Right kidney (tissue), 1 donor: ENCODE data around the gene LGALS7B.
A peak's percentile ranks its signal among the peaks of the same experiment; 100 is the strongest.
"Not testable (repeated sequence)": the region's sequence is repeated elsewhere in the genome, so short reads cannot be mapped to it uniquely, and the experiment has no call there.

Experiments used
- DNase-seq: peaks from one replicate; pipeline ENCODE4 v3.0.0-alpha.2; 2016

LGALS7B gene

GRCh38 chr19:38769635-38770211 is 19.3 kb upstream of the LGALS7B start:
- peak; percentile 83 for DNase-seq

- DNase-seq, result not testable (repeated sequence)
Measured at GRCh38 chr19:38770228-38770948, 18.6 kb upstream of the LGALS7B start.

GRCh38 chr19:38770949-38771275 is 18.1 kb upstream of the LGALS7B start:
- DNase-seq, result not testable (repeated sequence)

GRCh38 chr19:38771569-38771968 is 17.4 kb upstream of the LGALS7B start:
- not testable (repeated sequence) for DNase-seq

- DNase-seq, result no peak
Measured at GRCh38 chr19:38773469-38774177, 15.4 kb upstream of the LGALS7B start, which contains the start of gene LGALS7. Gene LGALS7, minus strand, starts transcription at chr19:38773517. Its CDS starts 25 bp downstream, at chr19:38773492.

- DNase-seq, result no peak
Measured at GRCh38 chr19:38774181-38774950, 14.6 kb upstream of the LGALS7B start.

- DNase-seq, result no peak
Measured at GRCh38 chr19:38778733-38779132, 10.3 kb upstream of the LGALS7B start.

- DNase-seq, result no peak
Measured at GRCh38 chr19:38780443-38780842, 8.6 kb upstream of the LGALS7B start.

GRCh38 chr19:38781058-38781457 is 7.9 kb upstream of the LGALS7B start:
- no peak for DNase-seq

GRCh38 chr19:38782212-38782611 is 6.8 kb upstream of the LGALS7B start:
- not testable (repeated sequence) for DNase-seq

GRCh38 chr19:38784224-38784623 is 4.8 kb upstream of the LGALS7B start:
- no peak for DNase-seq

GRCh38 chr19:38785187-38785699 is 3.8 kb upstream of the LGALS7B start:
- DNase-seq, result no peak

- DNase-seq, result not testable (repeated sequence)
Measured at GRCh38 chr19:38786061-38786460, 2.9 kb upstream of the LGALS7B start.

GRCh38 chr19:38786572-38787265 is 2.3 kb upstream of the LGALS7B start:
- DNase-seq, result no peak

- not testable (repeated sequence) for DNase-seq
Measured at GRCh38 chr19:38790507-38791403, 1.8 kb downstream of the LGALS7B start.

GRCh38 chr19:38791451-38792064 is 2.6 kb downstream of the LGALS7B start:
- not testable (repeated sequence) for DNase-seq

GRCh38 chr19:38792250-38793111 is 3.5 kb downstream of the LGALS7B start:
- peak; percentile 59 for DNase-seq

GRCh38 chr19:38793177-38793576 is 4.2 kb downstream of the LGALS7B start:
- DNase-seq, result no peak

GRCh38 chr19:38793671-38794070 is 4.7 kb downstream of the LGALS7B start:
- DNase-seq, result no peak
